Measurements from ENCODE around the gene AMDHD1.

The AMDHD1 gene

GRCh38 chr12:95997911-95998510, 54.9 kb downstream of the AMDHD1 start:
- no peak overlapping the region for H3K27ac ChIP-seq (replicated peaks; ENCODE audit: low read length)
- no peak overlapping the region for H2BK5ac ChIP-seq (ENCODE audit: low read length)
- no peak overlapping the region for H2AFZ ChIP-seq (ENCODE audit: low read length)
- H3K79me1 ChIP-seq (ENCODE audit: low read depth, low read length) = no peaks in the 10 kb centered on the region
- H3K14ac ChIP-seq (ENCODE audit: low read length) = no peak overlapping the region
- no peak overlapping the region for H3K4me2 ChIP-seq (ENCODE audit: insufficient read depth, low read length, poor library complexity, severe bottlenecking)
- H4K8ac ChIP-seq (ENCODE audit: low read depth, low read length) = no peak overlapping the region
- no peak for DNase-seq (ENCODE audit: low spot score)
- no peak overlapping the region for H2BK12ac ChIP-seq (ENCODE audit: low read length)
- no peak overlapping the region for H3K18ac ChIP-seq (ENCODE audit: low read length)
- no peak overlapping the region for H3K4me3 ChIP-seq (ENCODE audit: low read length in 2 of 2)
- no peak overlapping the region for H4K91ac ChIP-seq (ENCODE audit: low read depth, low read length, poor library complexity)
- no peaks in the 10 kb centered on the region for H3K27me3 ChIP-seq (ENCODE audit: control insufficient read depth in 3 of 3, insufficient read depth in 3 of 3, low read depth in 1 of 3, low read length in 3 of 3)
- H3K4ac ChIP-seq (ENCODE audit: low read length) = no peak overlapping the region
- H3K36me3 ChIP-seq (replicated peaks in 1 of 2; ENCODE audit: control insufficient read depth in 2 of 2, insufficient read depth in 2 of 2, low read length in 2 of 2) = peaks cover 2 to 27% of the 10 kb centered on the region in 2 donors
- H2AK5ac ChIP-seq (ENCODE audit: low read depth, low read length) = no peak overlapping the region
- no CpG with 5 or more reads among the region's 5 CpGs for WGBS, 2 donors (ENCODE audit: extremely low coverage in 2 of 2, insufficient read length in 2 of 2, insufficient replicate concordance in 1 of 2)
- H3K23ac ChIP-seq (ENCODE audit: low read depth, low read length, poor library complexity) = no peak overlapping the region
- no peak overlapping the region for H3K9ac ChIP-seq (ENCODE audit: low read depth, low read length, poor library complexity)
- H3K4me1 ChIP-seq (ENCODE audit: control insufficient read depth in 2 of 2, insufficient read depth in 1 of 2, low read depth in 1 of 2, low read length in 2 of 2) = no peaks in the 10 kb centered on the region
- H2BK120ac ChIP-seq (ENCODE audit: low read depth, low read length) = no peak overlapping the region
- no peak overlapping the region for H2BK15ac ChIP-seq (ENCODE audit: low read length)
- H3K9me3 ChIP-seq (replicated peaks in 1 of 2; ENCODE audit: control insufficient read depth in 2 of 2, insufficient read depth in 1 of 2, low read depth in 1 of 2, low read length in 2 of 2) = no peaks in the 10 kb centered on the region

DNA sequence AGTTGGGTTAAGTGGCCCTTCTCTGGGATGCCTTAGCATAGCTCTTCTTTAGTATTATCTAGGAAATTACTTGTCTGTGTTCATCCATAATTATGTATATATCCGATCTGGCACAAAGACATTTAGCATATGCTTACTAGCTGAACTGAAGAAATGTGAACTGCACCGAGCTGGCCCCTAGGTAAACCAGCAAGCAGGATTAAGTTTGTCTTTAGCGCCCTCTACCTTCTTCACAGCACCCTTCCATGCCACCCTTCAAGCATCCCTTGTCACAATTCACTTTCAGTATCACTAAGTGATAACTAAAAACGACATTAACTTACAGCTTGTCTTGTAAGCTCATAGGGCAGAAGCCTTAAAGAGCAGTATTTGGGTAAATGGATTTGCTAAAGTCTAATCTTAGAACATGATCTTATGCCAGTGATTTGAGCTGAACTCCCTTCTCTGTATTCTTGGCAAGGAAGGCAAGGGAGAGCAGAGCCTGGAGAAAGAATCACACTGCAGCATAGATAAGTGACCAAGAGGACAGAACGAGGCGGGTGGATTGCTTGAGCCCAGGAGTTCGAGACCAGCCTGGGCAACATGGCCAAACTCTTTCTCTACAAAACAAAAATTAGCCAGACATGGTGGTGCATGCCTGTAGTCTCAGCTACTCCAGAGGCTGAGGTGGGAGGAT, 55.6 kb downstream of the AMDHD1 start:
- H3K18ac ChIP-seq (ENCODE audit: low read length) = no peak overlapping the region
- no peak overlapping the region for H2AFZ ChIP-seq (ENCODE audit: low read length)
- no peak overlapping the region for H3K27ac ChIP-seq (replicated peaks; ENCODE audit: low read length)
- H4K8ac ChIP-seq (ENCODE audit: low read depth, low read length) = no peak overlapping the region
- H3K36me3 ChIP-seq (replicated peaks in 1 of 2; ENCODE audit: control insufficient read depth in 2 of 2, insufficient read depth in 2 of 2, low read length in 2 of 2) = peaks cover 2 to 35% of the 10 kb centered on the region in 2 donors
- no peak overlapping the region for H3K14ac ChIP-seq (ENCODE audit: low read length)
- H3K9me3 ChIP-seq (replicated peaks in 1 of 2; ENCODE audit: control insufficient read depth in 2 of 2, insufficient read depth in 1 of 2, low read depth in 1 of 2, low read length in 2 of 2) = no peaks in the 10 kb centered on the region
- no peaks in the 10 kb centered on the region for H3K4me1 ChIP-seq (ENCODE audit: control insufficient read depth in 2 of 2, insufficient read depth in 1 of 2, low read depth in 1 of 2, low read length in 2 of 2)
- H3K4me2 ChIP-seq (ENCODE audit: insufficient read depth, low read length, poor library complexity, severe bottlenecking) = no peak overlapping the region
- DNase-seq (ENCODE audit: low spot score) = peak; percentile 43
- WGBS, 2 donors (ENCODE audit: extremely low coverage in 2 of 2, insufficient read length in 2 of 2, insufficient replicate concordance in 1 of 2) = no CpG with 5 or more reads among the region's 7 CpGs
- no peak overlapping the region for H2BK5ac ChIP-seq (ENCODE audit: low read length)
- no peak overlapping the region for H3K23ac ChIP-seq (ENCODE audit: low read depth, low read length, poor library complexity)
- no peak overlapping the region for H2BK12ac ChIP-seq (ENCODE audit: low read length)
- no peak overlapping the region for H2BK15ac ChIP-seq (ENCODE audit: low read length)
- H3K4me3 ChIP-seq (ENCODE audit: low read length in 2 of 2) = no peak overlapping the region
- H3K9ac ChIP-seq (ENCODE audit: low read depth, low read length, poor library complexity) = no peak overlapping the region
- no peak overlapping the region for H2BK120ac ChIP-seq (ENCODE audit: low read depth, low read length)
- no peaks in the 10 kb centered on the region for H3K27me3 ChIP-seq (ENCODE audit: control insufficient read depth in 3 of 3, insufficient read depth in 3 of 3, low read depth in 1 of 3, low read length in 3 of 3)
- H3K79me1 ChIP-seq (ENCODE audit: low read depth, low read length) = no peaks in the 10 kb centered on the region
- no peak overlapping the region for H2AK5ac ChIP-seq (ENCODE audit: low read depth, low read length)
- H4K91ac ChIP-seq (ENCODE audit: low read depth, low read length, poor library complexity) = no peak overlapping the region
- H3K4ac ChIP-seq (ENCODE audit: low read length) = no peak overlapping the region

DNA sequence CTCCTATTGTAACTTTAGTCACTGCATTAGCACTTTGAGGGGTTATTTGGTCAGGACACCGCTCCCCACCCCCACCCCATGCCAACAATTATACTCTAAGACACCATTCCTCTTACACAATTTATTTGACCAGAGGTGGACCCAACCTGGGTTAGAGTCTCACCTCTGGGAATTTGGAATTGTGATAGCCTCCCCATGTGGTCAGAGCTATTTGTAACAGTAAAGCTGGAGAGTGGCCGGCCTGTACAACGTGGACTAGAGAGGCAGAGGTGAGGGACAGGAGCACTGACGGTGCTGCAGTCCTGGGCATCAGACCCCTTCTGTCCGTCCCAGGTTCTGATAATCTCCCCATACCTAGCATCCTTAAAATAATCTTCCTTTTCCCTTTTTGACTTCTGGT, 56.4 kb downstream of the AMDHD1 start:
- Histone ChIP-seq H3K4ac (ENCODE audit: low read length) (no peak overlapping the region), H3K27ac (replicated peaks; ENCODE audit: low read length) (no peak overlapping the region), H4K91ac (ENCODE audit: low read depth, low read length, poor library complexity) (no peak overlapping the region), H3K9me3 (replicated peaks in 1 of 2; ENCODE audit: control insufficient read depth in 2 of 2, insufficient read depth in 1 of 2, low read depth in 1 of 2, low read length in 2 of 2) (no peaks in the 10 kb centered on the region), H3K4me1 (ENCODE audit: control insufficient read depth in 2 of 2, insufficient read depth in 1 of 2, low read depth in 1 of 2, low read length in 2 of 2) (no peaks in the 10 kb centered on the region), H3K79me1 (ENCODE audit: low read depth, low read length) (no peaks in the 10 kb centered on the region), H2BK15ac (ENCODE audit: low read length) (no peak overlapping the region), H2AFZ (ENCODE audit: low read length) (no peak overlapping the region), H2BK12ac (ENCODE audit: low read length) (no peak overlapping the region), H2AK5ac (ENCODE audit: low read depth, low read length) (no peak overlapping the region), H3K36me3 (replicated peaks in 1 of 2; ENCODE audit: control insufficient read depth in 2 of 2, insufficient read depth in 2 of 2, low read length in 2 of 2) (peaks cover 3 to 42% of the 10 kb centered on the region in 2 donors), H3K18ac (ENCODE audit: low read length) (no peak overlapping the region), H3K9ac (ENCODE audit: low read depth, low read length, poor library complexity) (no peak overlapping the region), H3K4me2 (ENCODE audit: insufficient read depth, low read length, poor library complexity, severe bottlenecking) (no peak overlapping the region), H2BK5ac (ENCODE audit: low read length) (no peak overlapping the region), H3K23ac (ENCODE audit: low read depth, low read length, poor library complexity) (no peak overlapping the region), H3K27me3 (ENCODE audit: control insufficient read depth in 3 of 3, insufficient read depth in 3 of 3, low read depth in 1 of 3, low read length in 3 of 3) (no peaks in the 10 kb centered on the region), H3K14ac (ENCODE audit: low read length) (no peak overlapping the region), H2BK120ac (ENCODE audit: low read depth, low read length) (no peak overlapping the region), H3K4me3 (ENCODE audit: low read length in 2 of 2) (no peak overlapping the region), H4K8ac (ENCODE audit: low read depth, low read length) (no peak overlapping the region)
- DNase-seq (ENCODE audit: low spot score) = no peak
- WGBS, 2 donors (ENCODE audit: extremely low coverage in 2 of 2, insufficient read length in 2 of 2, insufficient replicate concordance in 1 of 2) = no CpG with 5 or more reads among the region's 5 CpGs

DNA sequence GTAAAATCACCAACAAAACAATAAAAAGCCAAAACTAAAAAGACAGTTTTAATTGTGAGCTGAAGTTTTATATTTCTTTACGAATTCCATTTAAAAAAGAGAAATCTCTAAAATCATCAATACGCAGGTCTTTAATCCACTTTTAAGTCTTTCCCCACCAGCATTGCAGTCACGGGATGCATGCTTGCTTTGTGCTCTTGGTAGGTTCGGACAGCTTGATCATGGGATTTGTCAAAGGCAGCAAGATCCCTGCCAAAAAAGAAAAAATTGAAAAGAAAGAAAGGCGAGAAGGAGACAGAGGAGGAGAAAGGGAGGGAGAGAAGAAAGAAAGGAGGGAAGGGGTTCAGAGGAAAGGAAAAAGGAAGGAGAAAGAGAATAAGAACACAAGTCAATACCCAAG, 57.7 kb downstream of the AMDHD1 start:
- no peak overlapping the region for H2AK5ac ChIP-seq (ENCODE audit: low read depth, low read length)
- no peaks in the 10 kb centered on the region for H3K4me1 ChIP-seq (ENCODE audit: control insufficient read depth in 2 of 2, insufficient read depth in 1 of 2, low read depth in 1 of 2, low read length in 2 of 2)
- no peak overlapping the region for H4K91ac ChIP-seq (ENCODE audit: low read depth, low read length, poor library complexity)
- no peak overlapping the region for H2BK12ac ChIP-seq (ENCODE audit: low read length)
- no peak overlapping the region for H2BK5ac ChIP-seq (ENCODE audit: low read length)
- peaks cover 10 to 56% of the 10 kb centered on the region in 2 donors for H3K36me3 ChIP-seq (replicated peaks in 1 of 2; ENCODE audit: control insufficient read depth in 2 of 2, insufficient read depth in 2 of 2, low read length in 2 of 2)
- H3K23ac ChIP-seq (ENCODE audit: low read depth, low read length, poor library complexity) = no peak overlapping the region
- H2BK15ac ChIP-seq (ENCODE audit: low read length) = no peak overlapping the region
- H3K4me3 ChIP-seq (ENCODE audit: low read length in 2 of 2) = no peak overlapping the region
- H3K18ac ChIP-seq (ENCODE audit: low read length) = no peak overlapping the region
- H3K14ac ChIP-seq (ENCODE audit: low read length) = no peak overlapping the region
- H3K27me3 ChIP-seq (ENCODE audit: control insufficient read depth in 3 of 3, insufficient read depth in 3 of 3, low read depth in 1 of 3, low read length in 3 of 3) = no peaks in the 10 kb centered on the region
- H3K4ac ChIP-seq (ENCODE audit: low read length) = no peak overlapping the region
- H3K9ac ChIP-seq (ENCODE audit: low read depth, low read length, poor library complexity) = no peak overlapping the region
- DNase-seq (ENCODE audit: low spot score) = no peak
- no CpG with 5 or more reads among the region's 5 CpGs for WGBS, 2 donors (ENCODE audit: extremely low coverage in 2 of 2, insufficient read length in 2 of 2, insufficient replicate concordance in 1 of 2)
- no peak overlapping the region for H3K27ac ChIP-seq (replicated peaks; ENCODE audit: low read length)
- no peak overlapping the region for H2BK120ac ChIP-seq (ENCODE audit: low read depth, low read length)
- no peaks in the 10 kb centered on the region for H3K79me1 ChIP-seq (ENCODE audit: low read depth, low read length)
- H3K4me2 ChIP-seq (ENCODE audit: insufficient read depth, low read length, poor library complexity, severe bottlenecking) = no peak overlapping the region
- no peaks in the 10 kb centered on the region for H3K9me3 ChIP-seq (replicated peaks in 1 of 2; ENCODE audit: control insufficient read depth in 2 of 2, insufficient read depth in 1 of 2, low read depth in 1 of 2, low read length in 2 of 2)
- H4K8ac ChIP-seq (ENCODE audit: low read depth, low read length) = no peak overlapping the region
- no peak overlapping the region for H2AFZ ChIP-seq (ENCODE audit: low read length)

All from neuronal stem cell (in vitro differentiated cells).